Measurements from ENCODE around the gene RNF112.

Gene RNF112

GRCh38 chr17:19448341-19449268, 37.6 kb downstream of the RNF112 start (continued):
- no peak for TF ChIP-seq ZBTB11 (tag by site-specific recombination; conservative IDR thresholded peaks at IDR 0.05; ENCODE audit: low read depth)
- TF ChIP-seq ZNF473 (tag by site-specific recombination; IDR thresholded peaks at IDR 0.05) = no peak
- no peak for TF ChIP-seq INSM2 (tag by site-specific recombination; IDR thresholded peaks at IDR 0.05)
- TF ChIP-seq ZNF660 (tag by site-specific recombination; IDR thresholded peaks at IDR 0.05) = no peak
- TF ChIP-seq WT1 (tag by site-specific recombination; IDR thresholded peaks at IDR 0.05) = peak; percentile 12; the same call in 1 of the 2 replicates
- TF ChIP-seq SP2 (tag by site-specific recombination; IDR thresholded peaks at IDR 0.05) = no peak
- peak; percentile 42; the same call in 1 of the 2 replicates for TF ChIP-seq ZBTB17 (tag by site-specific recombination; IDR thresholded peaks at IDR 0.05)
- TF ChIP-seq ZNF571 (tag by site-specific recombination; IDR thresholded peaks at IDR 0.05) = no peak
- TF ChIP-seq ZNF366 (tag by site-specific recombination; conservative IDR thresholded peaks at IDR 0.05) = peak; percentile 23; the same call in 1 of the 2 replicates
- TF ChIP-seq BCL11B (tag by site-specific recombination; IDR thresholded peaks at IDR 0.05; ENCODE audit: low read depth) = no peak
- TF ChIP-seq YY1 (tag by site-specific recombination; IDR thresholded peaks at IDR 0.05) = no peak
- TF ChIP-seq ZNF138 (tag by site-specific recombination; IDR thresholded peaks at IDR 0.05; ENCODE audit: borderline replicate concordance) = no peak
- no peak for TF ChIP-seq ZNF518A (tag by site-specific recombination; conservative IDR thresholded peaks at IDR 0.05; ENCODE audit: low read depth)
- TF ChIP-seq ZBTB48 (tag by site-specific recombination; IDR thresholded peaks at IDR 0.05) = no peak
- TF ChIP-seq SP7 (tag by site-specific recombination; IDR thresholded peaks at IDR 0.05) = peak; percentile 56
- TF ChIP-seq ZEB2 (tag by site-specific recombination; IDR thresholded peaks at IDR 0.05) = 0 out of 2 replicates have a peak, but pooled peaks have one; percentile 54
- TF ChIP-seq PRDM6 (tag by site-specific recombination; IDR thresholded peaks at IDR 0.05) = peak; percentile 65
- TF ChIP-seq ZNF549 (tag by site-specific recombination; IDR thresholded peaks at IDR 0.05) = no peak
- TF ChIP-seq REST (tag by site-specific recombination; IDR thresholded peaks at IDR 0.05) = no peak
- TF ChIP-seq BCL11A (tag by site-specific recombination; IDR thresholded peaks at IDR 0.05; ENCODE audit: low read depth) = no peak
- no peak for TF ChIP-seq ZNF747 (tag by site-specific recombination; IDR thresholded peaks at IDR 0.05)
- TF ChIP-seq ZNF114 (tag by site-specific recombination; IDR thresholded peaks at IDR 0.05) = no peak

Measured in HEK293 (cell line).